NCI-H146 (cell line): ENCODE results near the gene TMTC4.
"Not testable (repeated sequence)": the region's sequence is repeated elsewhere in the genome, so short reads cannot be mapped to it uniquely, and the experiment has no call there.

Experiments
- DNase-seq: peaks from one replicate; lab custom pipeline; 2025; lab: John Stamatoyannopoulos, UW

TMTC4 gene

GRCh38 chr13:100627120-100627519 lies 47.5 kb downstream of the TMTC4 start:
- no peak for DNase-seq

DNA sequence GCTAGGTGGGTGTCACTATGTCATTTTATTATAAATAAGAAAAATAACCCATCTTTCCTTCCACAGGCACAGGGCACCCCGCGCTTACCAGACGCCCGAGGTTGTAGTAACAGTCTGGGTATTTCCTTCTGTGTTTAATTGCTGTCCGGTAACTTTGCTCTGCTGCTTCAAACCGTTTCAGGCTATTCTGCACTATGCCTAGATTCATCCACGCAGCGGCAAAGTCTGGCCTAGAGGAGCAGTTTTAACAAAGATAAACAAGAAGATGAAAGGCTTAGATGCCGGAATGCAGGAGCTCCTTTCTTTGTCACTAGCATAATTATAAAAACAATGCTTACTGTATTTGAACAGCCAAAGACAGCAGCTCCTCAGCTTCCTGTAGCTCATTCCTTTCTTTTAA lies 49.1 kb downstream of the TMTC4 start:
- DNase-seq = no peak

GRCh38 chr13:100620792-100621191 lies 53.8 kb downstream of the TMTC4 start:
- DNase-seq = no peak

DNA sequence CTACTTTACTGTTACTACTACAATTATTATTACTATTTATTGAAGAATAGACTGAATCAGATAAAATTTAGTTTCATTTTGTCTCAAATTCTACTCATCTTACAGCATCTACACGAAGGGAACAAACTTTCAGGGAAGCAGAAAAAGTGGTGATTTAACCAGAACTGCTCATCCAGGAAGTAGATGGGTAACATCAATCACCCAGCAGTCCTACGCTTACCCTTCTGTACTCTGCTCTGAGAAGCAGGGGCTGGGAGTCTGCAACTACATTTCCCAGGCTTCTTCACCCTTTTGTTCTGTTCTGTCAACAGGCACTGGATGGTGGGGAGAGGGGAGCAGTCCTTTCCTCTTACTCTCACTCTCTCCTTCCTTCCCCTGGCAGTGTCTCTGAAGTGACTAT lies 54.7 kb downstream of the TMTC4 start:
- DNase-seq = no peak

DNA sequence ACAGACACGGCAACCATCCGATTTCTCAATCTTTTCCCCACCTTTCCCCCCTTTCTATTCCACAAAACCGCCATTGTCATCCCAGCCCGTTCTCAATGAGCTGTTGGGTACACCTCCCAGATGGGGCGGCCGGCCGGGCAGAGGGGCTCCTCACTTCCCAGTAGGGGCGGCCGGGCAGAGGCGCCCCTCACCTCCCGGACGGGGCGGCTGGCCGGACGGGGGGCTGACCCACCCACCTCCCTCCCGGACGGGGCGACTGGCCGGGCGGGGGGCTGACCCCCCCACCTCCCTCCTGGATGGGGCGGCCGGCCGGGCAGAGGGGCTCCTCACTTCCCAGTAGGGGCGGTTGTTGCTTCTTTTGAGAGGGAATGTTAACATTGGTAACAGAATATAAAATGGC lies 55.7 kb downstream of the TMTC4 start:
- not testable (repeated sequence) for DNase-seq

GRCh38 chr13:100613031-100613430 lies 61.6 kb downstream of the TMTC4 start:
- DNase-seq = no peak

- DNase-seq = no peak
Measured at GRCh38 chr13:100611678-100612492, 62.7 kb downstream of the TMTC4 start.

GRCh38 chr13:100610391-100611347 lies 63.9 kb downstream of the TMTC4 start:
- DNase-seq = no peak

- DNase-seq = no peak
Measured at GRCh38 chr13:100608906-100609305, 65.7 kb downstream of the TMTC4 start.

GRCh38 chr13:100608489-100608888 lies 66.1 kb downstream of the TMTC4 start:
- no peak for DNase-seq

GRCh38 chr13:100604918-100605710 lies 69.5 kb downstream of the TMTC4 start:
- DNase-seq = no peak

- DNase-seq = no peak
Measured at GRCh38 chr13:100602493-100603111, 72.0 kb downstream of the TMTC4 start.

- DNase-seq = no peak
Measured at GRCh38 chr13:100601716-100602115, 72.9 kb downstream of the TMTC4 start.

DNA sequence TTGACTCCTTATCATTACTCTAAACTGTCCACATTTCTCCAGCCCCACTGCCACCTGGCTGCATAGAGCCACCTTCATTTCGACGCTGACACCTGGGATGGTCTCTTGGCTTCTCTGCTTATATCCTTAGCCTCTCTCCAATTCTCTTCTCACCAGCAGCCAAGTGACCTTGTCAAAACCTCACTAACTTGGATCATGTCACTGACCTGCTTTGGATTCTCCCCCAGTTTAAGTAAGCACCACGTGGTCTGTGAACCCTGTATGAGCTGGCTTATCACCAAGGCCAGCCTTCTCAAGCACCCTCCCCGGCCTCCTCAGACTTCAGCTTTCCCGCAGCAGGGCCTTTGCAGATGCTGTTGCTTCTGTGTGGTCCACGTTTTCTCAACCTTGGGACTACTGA lies 73.7 kb downstream of the TMTC4 start:
- DNase-seq = no peak

GRCh38 chr13:100600461-100600860 lies 74.1 kb downstream of the TMTC4 start:
- DNase-seq = no peak

- no peak for DNase-seq
Measured at GRCh38 chr13:100597253-100597652, 77.3 kb downstream of the TMTC4 start.

DNA sequence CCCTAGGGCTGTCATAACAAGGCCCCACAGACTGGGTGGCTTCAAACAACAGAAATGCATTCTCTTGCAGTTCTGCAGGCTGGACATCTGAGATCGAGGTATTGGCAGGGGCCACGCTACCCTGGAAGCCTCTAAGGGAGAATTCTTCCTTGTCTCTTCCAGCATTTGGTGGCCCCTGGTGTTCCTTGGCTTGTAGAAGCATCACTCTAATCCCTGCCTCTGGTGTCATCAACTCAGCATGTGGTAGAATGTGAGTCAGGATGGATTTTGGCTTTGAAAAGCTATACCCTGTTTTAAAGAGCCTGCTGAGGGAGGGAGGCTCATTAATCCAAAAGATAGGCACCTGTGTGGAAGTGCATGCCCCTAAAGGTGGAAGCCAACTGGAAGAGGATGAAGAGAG lies 78.1 kb downstream of the TMTC4 start:
- DNase-seq = no peak

- no peak for DNase-seq
Measured at GRCh38 chr13:100594731-100595130, 79.9 kb downstream of the TMTC4 start.

DNA sequence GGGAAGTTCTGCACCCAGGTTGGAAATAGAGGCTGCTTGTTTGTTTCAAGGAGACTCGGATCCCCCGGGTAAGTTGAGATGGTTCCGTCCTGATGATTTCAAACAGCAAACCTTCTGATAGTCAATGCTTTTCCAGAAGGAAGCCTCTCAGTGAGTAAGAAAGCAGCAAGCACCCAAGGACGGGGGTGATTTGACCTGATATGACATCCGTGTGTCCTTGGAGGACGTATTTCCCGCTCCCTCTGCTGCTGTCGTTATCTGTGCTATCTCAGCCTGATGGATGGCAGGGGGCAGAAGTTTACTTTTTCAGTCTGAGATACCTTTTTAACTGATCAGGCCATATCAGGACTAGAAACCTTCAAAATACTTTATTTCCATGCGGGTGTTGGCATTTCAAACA lies 80.3 kb downstream of the TMTC4 start:
- DNase-seq = no peak

DNA sequence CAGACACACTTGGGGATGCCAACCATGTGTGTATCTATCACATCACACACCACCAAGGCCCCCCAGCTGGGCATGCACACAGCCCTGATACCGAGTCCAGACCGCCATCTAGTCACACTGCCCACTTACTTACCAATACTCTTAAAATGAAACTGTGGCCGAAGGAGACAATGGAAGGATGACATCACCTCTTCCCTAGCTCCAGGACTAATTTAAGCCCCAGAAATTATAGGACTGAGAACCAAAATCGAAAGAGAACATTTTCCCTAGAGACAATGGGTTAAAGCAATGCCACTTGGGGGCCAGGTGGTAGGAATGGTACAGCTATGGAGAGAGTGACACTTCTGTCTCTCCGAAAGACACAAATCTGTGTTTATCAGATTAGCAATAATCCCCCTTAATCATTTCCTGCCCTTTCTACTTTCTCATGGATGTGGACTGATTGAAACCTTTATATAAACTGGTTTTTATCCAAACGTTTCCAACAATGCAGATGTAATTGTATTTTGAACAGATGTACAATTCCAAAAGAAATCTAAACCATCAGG lies 85.3 kb downstream of the TMTC4 start:
- DNase-seq = peak; percentile 49
